Fibroblast of lung (primary cell): ENCODE measurements around the gene PAK4. TPM values are rescaled to one million over a fixed set of nuclear protein-coding genes. Genes with fewer than 3 reads are reported as not detected.

Experiments used
- DNase-seq, 2 donors: peaks; one replicate each; pipeline versions ENCODE4 v3.0.0 to v3.0.0-alpha.2; 2010; ENCODE audit warnings: low read depth in 2 of 2
- H2AFZ ChIP-seq: 2 replicates; pipeline ENCODE4 v1.5.1; 2012; ENCODE audit warnings: low read length, control low read depth, inconsistent platforms
- H3K27ac ChIP-seq: 2 replicates; pipeline ENCODE4 v1.5.1; 2011; ENCODE audit warnings: low read length, control low read depth; ENCODE audit not compliant: insufficient read depth
- H3K27me3 ChIP-seq: 2 replicates; pipeline ENCODE4 v1.5.1; 2011; ENCODE audit warnings: mild to moderate bottlenecking, low read length; ENCODE audit not compliant: control insufficient read depth, insufficient read depth
- H3K36me3 ChIP-seq: 2 replicates; pipeline ENCODE4 v1.5.1; 2011; ENCODE audit warnings: low read length; ENCODE audit not compliant: control insufficient read depth, insufficient read depth
- H3K4me1 ChIP-seq: 2 replicates; pipeline ENCODE4 v1.5.1; 2011; ENCODE audit warnings: low read length; ENCODE audit not compliant: control insufficient read depth, insufficient read depth; ENCODE audit errors: extremely low read depth
- H3K4me2 ChIP-seq: 2 replicates; pipeline ENCODE4 v1.5.1; 2011; ENCODE audit warnings: low read length, control low read depth; ENCODE audit not compliant: insufficient read depth; ENCODE audit errors: extremely low read depth
- H3K4me3 ChIP-seq, 4 experiments: fragments of 200-600 bp in 1 of 4; sonication (generic) in 1 of 4; replicated peaks in 1 of 4; 2 replicates each; pipeline ENCODE4 v1.5.1; 2011 to 2016; ENCODE audit warnings: low read length in 4 of 4, low read depth in 3 of 4, mild to moderate bottlenecking in 3 of 4, control low read depth in 2 of 4, inconsistent platforms in 1 of 4, mixed read lengths in 1 of 4; ENCODE audit not compliant: insufficient read depth in 1 of 4; ENCODE audit errors: control extremely low read depth in 1 of 4
- H3K79me2 ChIP-seq: 2 replicates; pipeline ENCODE4 v1.5.1; 2012; ENCODE audit warnings: mild to moderate bottlenecking, low read length, inconsistent platforms; ENCODE audit not compliant: control insufficient read depth, insufficient read depth
- H3K9ac ChIP-seq: 2 replicates; pipeline ENCODE4 v1.5.1; 2011; ENCODE audit warnings: mild to moderate bottlenecking, low read length, control low read depth; ENCODE audit not compliant: insufficient read depth
- H3K9me3 ChIP-seq: 2 replicates; pipeline ENCODE4 v1.5.1; 2012; ENCODE audit warnings: low read depth, low read length; ENCODE audit not compliant: control insufficient read depth, insufficient read depth
- H4K20me1 ChIP-seq: 2 replicates; pipeline ENCODE4 v1.5.1; 2011; ENCODE audit warnings: low read length; ENCODE audit not compliant: control insufficient read depth, insufficient read depth; ENCODE audit errors: extremely low read depth
- CTCF ChIP-seq, 2 donors: IDR thresholded peaks in 1 of 2; conservative IDR thresholded peaks in 1 of 2; 1 replicate in 1 of 2; 2 replicates in 1 of 2; pipeline ENCODE4 v1.5.1; 2011 to 2012; ENCODE audit warnings: low read length in 2 of 2, control low read depth in 1 of 2, inconsistent platforms in 1 of 2, low read depth in 1 of 2, mild to moderate bottlenecking in 1 of 2
- EZH2 ChIP-seq: IDR thresholded peaks from 2 replicates; pipeline ENCODE4 v1.5.1; 2012; ENCODE audit warnings: low read length, control low read depth, mild to moderate bottlenecking; ENCODE audit errors: missing control alignments
- polyA plus RNA-seq, 2 donors: library from polyadenylated mRNA; depleted of rRNA in 1 of 2; stranded (reverse) in 1 of 2; unstranded in 1 of 2; fragments of >200 nt; gene quantifications; 2 replicates each; pipeline ENCODE4 v1.2.1, GENCODE V29; 2011 to 2012; ENCODE audit warnings: missing spikeins in 1 of 2
- total RNA-seq: library from RNA; depleted of rRNA; stranded (reverse); fragments of >200 nt; gene quantifications from 2 replicates; pipeline ENCODE4 v1.2.1, GENCODE V29; 2014

PAK4 gene
- total and polyA plus RNA-seq, 2 donors (not counting 1 experiment from before 2014, with no cell fraction given), result 4.6 to 8.4 TPM

DNA sequence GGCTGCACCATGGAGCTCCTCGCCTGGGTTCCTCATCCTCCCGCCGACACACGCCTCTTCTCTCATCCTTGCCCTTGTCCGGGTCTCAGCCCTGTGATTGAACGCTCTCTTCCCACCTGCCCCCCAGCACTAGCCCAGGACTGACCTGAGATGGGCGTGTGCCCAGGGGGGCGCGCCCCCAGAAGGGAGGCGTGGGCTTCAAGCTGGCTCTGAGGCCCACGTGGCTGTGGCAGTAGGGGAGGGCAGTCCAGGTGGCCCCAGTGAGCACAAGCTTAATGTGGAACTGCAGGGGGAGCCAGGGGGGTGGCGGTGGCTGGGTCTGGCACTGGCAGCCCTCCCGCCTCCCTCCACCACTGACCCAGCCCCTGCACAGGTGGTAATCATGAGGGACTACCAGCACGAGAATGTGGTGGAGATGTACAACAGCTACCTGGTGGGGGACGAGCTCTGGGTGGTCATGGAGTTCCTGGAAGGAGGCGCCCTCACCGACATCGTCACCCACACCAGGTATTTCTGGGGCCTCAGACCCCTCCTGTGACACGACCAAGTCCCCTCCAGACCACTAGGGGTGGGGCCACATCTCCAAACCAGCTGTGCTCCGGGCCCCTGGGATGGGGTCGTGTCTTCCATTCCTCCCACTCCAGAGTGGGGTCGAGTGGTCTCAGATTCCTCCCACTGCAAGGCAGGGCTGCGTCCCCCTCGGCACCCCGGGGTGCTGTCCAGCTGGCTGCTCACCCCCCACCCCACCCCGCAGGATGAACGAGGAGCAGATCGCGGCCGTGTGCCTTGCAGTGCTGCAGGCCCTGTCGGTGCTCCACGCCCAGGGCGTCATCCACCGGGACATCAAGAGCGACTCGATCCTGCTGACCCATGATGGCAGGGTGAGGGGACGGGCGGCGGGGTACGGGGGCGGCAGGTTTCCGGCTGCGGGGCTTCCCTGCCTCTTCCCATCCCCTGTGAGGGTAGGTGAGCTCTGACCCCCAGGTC is 49.3 kb downstream of the PAK4 start:
- Histone ChIP-seq H3K4me3 (no peak overlapping the region), H3K36me3 (peaks cover 8% of the 10 kb centered on the region), H3K9me3 (no peaks in the 10 kb centered on the region), H3K27me3 (no peaks in the 10 kb centered on the region), H4K20me1 (no peaks in the 10 kb centered on the region), H3K4me2 (no peak overlapping the region), H3K9ac (no peak overlapping the region), H3K79me2 (no peaks in the 10 kb centered on the region), H2AFZ (no peak overlapping the region), H3K27ac (no peak overlapping the region), H3K4me1 (no peaks in the 10 kb centered on the region)
- DNase-seq, result no peak
- TF ChIP-seq CTCF (conservative IDR thresholded peaks at IDR 0.05 in 1 of 2, IDR thresholded peaks at IDR 0.05 in 1 of 2; ENCODE audit: low read depth in 1 of 2, low read length in 2 of 2) (no peak), EZH2 (no peak)

- Histone ChIP-seq H3K79me2 (no peaks in the 10 kb centered on the region), H3K36me3 (peaks cover 8% of the 10 kb centered on the region), H3K9ac (no peak overlapping the region), H3K4me3 (no peak overlapping the region), H3K4me2 (no peak overlapping the region), H3K27me3 (no peaks in the 10 kb centered on the region), H4K20me1 (no peaks in the 10 kb centered on the region), H3K4me1 (no peaks in the 10 kb centered on the region), H3K27ac (no peak overlapping the region), H2AFZ (no peak overlapping the region), H3K9me3 (no peaks in the 10 kb centered on the region)
- TF ChIP-seq EZH2 (no peak), CTCF (conservative IDR thresholded peaks at IDR 0.05 in 1 of 2, IDR thresholded peaks at IDR 0.05 in 1 of 2; ENCODE audit: low read depth in 1 of 2, low read length in 2 of 2) (no peak)
- DNase-seq, result no peak
Observed at GRCh38 chr19:39175564-39175963, 50.0 kb downstream of the PAK4 start.

- H3K9me3 ChIP-seq, result no peaks in the 10 kb centered on the region
- no peak overlapping the region for H3K4me2 ChIP-seq
- H3K27me3 ChIP-seq, result no peaks in the 10 kb centered on the region
- H3K4me1 ChIP-seq, result no peaks in the 10 kb centered on the region
- no peak for DNase-seq
- no peaks in the 10 kb centered on the region for H4K20me1 ChIP-seq
- H3K9ac ChIP-seq, result no peak overlapping the region
- H3K4me3 ChIP-seq, result no peak overlapping the region
- no peak overlapping the region for H2AFZ ChIP-seq
- H3K79me2 ChIP-seq, result no peaks in the 10 kb centered on the region
- TF ChIP-seq EZH2 (no peak), CTCF (conservative IDR thresholded peaks at IDR 0.05 in 1 of 2, IDR thresholded peaks at IDR 0.05 in 1 of 2; ENCODE audit: low read depth in 1 of 2, low read length in 2 of 2) (no peak)
- H3K27ac ChIP-seq, result no peak overlapping the region
- H3K36me3 ChIP-seq, result peaks cover 10% of the 10 kb centered on the region
Observed at GRCh38 chr19:39177110-39177699, 51.6 kb downstream of the PAK4 start.
